DND-41 (cell line): ENCODE measurements around the gene NEB.

Experiments used
- CTCF ChIP-seq: IDR thresholded peaks from 2 replicates; pipeline ENCODE4 v1.5.1; 2012; ENCODE audit warnings: borderline replicate concordance, low read length, moderate library complexity, mild to moderate bottlenecking; ENCODE audit not compliant: poor library complexity, severe bottlenecking; ENCODE audit errors: extremely low read depth
- EZH2 ChIP-seq: IDR thresholded peaks from 3 replicates; pipeline ENCODE4 v1.6.1; 2012; ENCODE audit warnings: borderline replicate concordance, low read depth, mild to moderate bottlenecking, moderate library complexity, low read length, inconsistent platforms; ENCODE audit not compliant: severe bottlenecking

GRCh38 chr2:151638990-151639389 is 95.3 kb downstream of the NEB start:
- TF ChIP-seq CTCF, result no peak
- no peak for TF ChIP-seq EZH2
